K562 treated with DMSO at 1 percent for 48 hours (cell line): ENCODE results near the gene STK10. TPM values are rescaled to one million over a fixed set of nuclear protein-coding genes. Genes with fewer than 3 reads are reported as not detected.

Experiments used
- total RNA-seq: library from RNA; unstranded; fragments of 300-600 nt; gene quantifications from 2 replicates; pipeline ENCODE4 v1.2.3, GENCODE V29; 2022; ENCODE audit warnings: low replicate concordance; ENCODE audit errors: extremely low read depth

The STK10 gene
- not detected in 2 replicates for total RNA-seq

DNA sequence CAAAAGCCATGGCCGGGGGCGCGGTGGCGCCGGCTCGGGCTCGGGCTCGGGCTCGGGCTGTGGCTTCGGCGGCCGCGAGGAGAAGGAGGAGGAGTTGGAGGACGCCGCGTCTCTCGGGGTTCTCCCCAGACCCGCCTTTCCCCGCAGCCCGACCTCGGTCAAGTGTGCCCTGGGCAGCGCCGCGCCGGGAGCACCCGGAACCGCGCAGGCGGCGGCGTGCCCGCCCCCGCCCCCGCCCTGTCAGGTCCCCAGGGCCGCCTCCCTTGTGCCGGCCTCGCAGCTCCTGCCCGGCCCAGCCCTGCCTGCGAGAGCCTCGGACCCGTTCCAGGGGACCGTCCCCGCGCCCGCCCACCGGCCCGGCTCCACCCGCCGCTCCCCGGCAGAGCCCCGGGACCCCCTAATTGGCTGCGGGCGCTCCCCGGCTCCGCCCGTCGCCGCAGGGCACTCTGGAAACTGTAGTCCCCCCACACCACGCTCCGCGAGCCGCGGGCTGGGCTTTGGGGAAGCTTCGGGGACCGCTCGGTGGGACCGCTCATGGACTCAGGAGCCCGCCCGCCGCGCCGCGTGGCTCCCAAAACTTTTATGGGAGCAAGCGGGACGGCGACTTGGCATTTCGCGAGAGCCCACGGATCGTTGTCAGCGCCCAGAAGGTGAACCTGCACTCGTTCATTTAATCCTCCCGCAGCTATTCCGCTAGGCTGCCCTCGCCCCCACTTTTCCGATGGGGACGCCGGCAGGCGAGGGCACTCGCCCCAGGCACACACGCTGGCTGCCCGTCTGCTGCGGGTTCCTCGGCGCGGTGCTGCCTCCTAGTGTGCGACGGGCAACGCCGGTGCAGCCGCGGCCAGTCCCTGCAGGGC lies at the start of gene STK10:
Gene STK10 (minus strand): TSS at position 192 of the 860 bp plus-strand sequence. CDS start 182 bp downstream, at position 10.

GRCh38 chr5:172193872-172194271 lies 5.8 kb upstream of the STK10 start, which contains the start of gene EFCAB9:
Gene EFCAB9, plus strand, starts transcription at chr5:172194172. Its CDS starts 1 bp downstream, at chr5:172194173.

DNA sequence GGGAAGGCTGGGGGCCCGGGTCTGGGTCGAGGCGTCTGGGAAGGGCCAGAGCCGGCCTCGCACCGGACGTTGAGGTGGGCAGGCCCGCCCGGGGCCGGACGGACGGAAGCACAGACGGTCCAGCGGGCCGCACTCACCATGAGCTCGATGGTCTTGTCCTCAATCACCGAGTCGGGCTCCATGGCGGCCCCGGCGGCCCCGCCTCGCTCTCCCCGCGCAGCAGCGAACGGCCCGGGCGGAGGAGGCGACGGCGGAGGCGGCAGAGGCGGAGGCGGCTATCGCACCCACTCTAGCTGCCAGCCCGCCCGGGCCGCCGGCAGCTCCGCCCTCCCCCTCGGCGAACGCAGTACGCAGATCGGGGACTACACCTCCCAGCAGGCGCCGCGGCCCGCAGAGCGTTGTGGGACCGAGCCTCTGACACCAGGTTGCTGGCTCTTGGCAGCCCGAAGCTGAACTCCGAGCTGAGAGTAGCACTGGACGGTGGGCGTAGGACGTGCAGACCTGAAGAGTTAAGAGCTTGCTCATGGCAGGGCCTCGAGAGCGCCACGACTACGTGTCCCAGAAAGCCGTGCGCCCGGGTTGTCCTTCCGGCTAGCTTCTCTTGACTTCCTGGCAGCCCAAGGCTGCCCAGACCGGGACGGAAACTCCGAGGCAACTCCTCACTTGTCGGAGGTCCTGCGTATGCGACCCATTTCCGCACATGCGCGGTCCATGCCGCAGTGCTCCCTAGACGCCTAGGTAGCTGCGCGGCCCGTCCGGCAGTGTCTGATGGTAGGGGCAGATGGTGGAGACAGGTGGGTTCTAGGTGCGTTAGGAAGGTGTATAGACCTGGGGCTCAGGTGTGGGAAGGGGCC lies 181.5 kb downstream of the STK10 start, which contains the start of gene FBXW11:
Gene FBXW11 (minus strand): TSS at position 318 of the 854 bp plus-strand sequence. CDS start 136 bp downstream, at position 182.

Other genes starting within 250 kb of the STK10 start
- not detected in 2 replicates for gene FBXW11, start 181.6 kb downstream of the STK10 start, total RNA-seq
- gene EFCAB9, start 5.9 kb upstream of the STK10 start, total RNA-seq: not detected in 2 replicates
- not detected in 2 replicates for gene UBTD2, start 95.5 kb upstream of the STK10 start, total RNA-seq